Measurements from ENCODE around the gene CENPB.
"Not testable (repeated sequence)": the region's sequence is repeated elsewhere in the genome, so short reads cannot be mapped to it uniquely, and the experiment has no call there.

Gene CENPB

GRCh38 chr20:3786665-3787323 is at the start of gene CENPB:
Gene CENPB, minus strand, starts transcription at chr20:3786740. Its CDS starts 257 bp downstream, at chr20:3786483.
- peak; percentile 90 for DNase-seq (ENCODE audit: low read depth)

- DNase-seq (ENCODE audit: low read depth): no peak
Observed at GRCh38 chr20:3836132-3836531, 49.6 kb upstream of the CENPB start.

GRCh38 chr20:3829891-3830290 is 43.4 kb upstream of the CENPB start:
- not testable (repeated sequence) for DNase-seq (ENCODE audit: low read depth)

DNA sequence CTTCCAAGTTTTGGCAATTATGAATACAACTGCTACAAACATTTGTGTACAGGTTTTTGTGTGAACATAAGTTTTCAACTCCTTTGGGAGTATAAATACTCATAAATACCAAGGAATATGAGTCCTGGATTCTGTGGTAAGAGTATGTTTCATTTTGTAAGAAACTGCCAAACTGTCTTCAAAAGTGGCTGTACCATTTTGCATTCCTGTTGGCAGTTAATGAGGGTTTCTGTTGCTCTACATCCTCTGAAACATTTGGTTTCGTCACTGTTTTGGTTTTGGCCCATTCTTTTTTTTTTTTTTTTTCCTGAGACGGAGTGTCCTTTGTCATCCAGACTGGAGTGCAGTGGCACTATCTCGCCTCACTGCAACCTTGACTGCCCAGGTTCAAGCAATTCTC is 42.3 kb upstream of the CENPB start:
- no peak for DNase-seq (ENCODE audit: low read depth)

- no peak for DNase-seq (ENCODE audit: low read depth)
Observed at GRCh38 chr20:3826420-3826819, 39.9 kb upstream of the CENPB start.

- DNase-seq (ENCODE audit: low read depth): no peak
Observed at GRCh38 chr20:3825526-3825925, 39.0 kb upstream of the CENPB start.

- no peak for DNase-seq (ENCODE audit: low read depth)
Observed at GRCh38 chr20:3823881-3824280, 37.3 kb upstream of the CENPB start.

GRCh38 chr20:3821996-3822395 is 35.5 kb upstream of the CENPB start:
- DNase-seq (ENCODE audit: low read depth): no peak

- no peak for DNase-seq (ENCODE audit: low read depth)
Observed at GRCh38 chr20:3820901-3821727, 34.6 kb upstream of the CENPB start.

GRCh38 chr20:3820048-3820900 is 33.7 kb upstream of the CENPB start, which contains the start of gene AP5S1:
Gene AP5S1, plus strand, starts transcription at chr20:3820547. Its CDS starts 1,571 bp downstream, at chr20:3822118.
- peak; percentile 83 for DNase-seq (ENCODE audit: low read depth)

- no peak for DNase-seq (ENCODE audit: low read depth)
Observed at GRCh38 chr20:3819411-3820047, 33.0 kb upstream of the CENPB start.

- no peak for DNase-seq (ENCODE audit: low read depth)
Observed at GRCh38 chr20:3818155-3819151, 31.9 kb upstream of the CENPB start.

- DNase-seq (ENCODE audit: low read depth): peak; percentile 22
Observed at GRCh38 chr20:3815703-3816315, 29.3 kb upstream of the CENPB start.

DNA sequence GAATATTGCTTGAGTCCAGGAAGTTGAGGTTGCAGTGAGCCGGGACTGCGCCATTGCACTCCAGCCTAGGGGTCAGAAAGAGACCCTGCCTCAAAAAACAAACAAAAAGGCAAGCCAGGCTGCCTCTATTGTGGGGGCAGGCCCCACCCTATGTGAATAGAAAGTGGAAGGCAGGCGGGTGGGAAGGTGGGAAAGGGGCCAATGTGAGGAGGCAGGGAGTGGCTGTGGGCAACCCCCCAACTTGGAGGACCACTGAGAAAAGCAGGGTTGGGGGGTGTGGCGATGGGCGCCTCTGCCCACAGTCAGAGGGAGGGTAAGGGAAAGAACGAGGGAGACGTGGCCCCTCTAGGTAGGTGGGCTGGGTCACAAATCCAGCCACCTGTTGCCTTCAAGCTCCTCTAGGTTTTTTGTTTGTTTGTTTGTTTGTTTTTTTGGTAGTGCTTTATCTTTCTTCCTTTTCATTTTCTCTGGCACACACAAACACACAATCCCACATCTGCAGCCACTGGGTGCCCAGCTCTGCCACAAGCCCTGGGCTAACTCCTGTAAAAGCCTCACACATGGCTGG is 28.5 kb upstream of the CENPB start:
- no peak for DNase-seq (ENCODE audit: low read depth)

- DNase-seq (ENCODE audit: low read depth): no peak
Observed at GRCh38 chr20:3813848-3814581, 27.5 kb upstream of the CENPB start.

- DNase-seq (ENCODE audit: low read depth): no peak
Observed at GRCh38 chr20:3812975-3813847, 26.7 kb upstream of the CENPB start.

- no peak for DNase-seq (ENCODE audit: low read depth)
Observed at GRCh38 chr20:3812259-3812681, 25.7 kb upstream of the CENPB start.

Data from activated T-helper 1 cell treated with Interleukin-2 at 50 U/mL for 16 hours (primary cell).